ENCODE measurements around the gene ZNF581. TPM values are rescaled to one million over a fixed set of nuclear protein-coding genes. Genes with fewer than 3 reads are reported as not detected.

ZNF581 gene
- total RNA-seq, 1 experiment from 2014 or later, result 65.1 TPM

- Histone ChIP-seq H3K79me1 (ENCODE audit: insufficient read depth, low read depth, low read length, poor library complexity, severe bottlenecking) (no peaks in the 10 kb centered on the region), H4K20me1 (ENCODE audit: control insufficient read depth, insufficient read depth, insufficient read length) (no peaks in the 10 kb centered on the region), H3K23ac (ENCODE audit: insufficient read length, low read depth, low read length) (no peak overlapping the region), H4K5ac (ENCODE audit: insufficient read length, low read depth, low read length) (no peak overlapping the region), H3K27me3 (ENCODE audit: insufficient read depth, low read length) (no peaks in the 10 kb centered on the region), H3K9ac (ENCODE audit: extremely low read depth, insufficient read length, low read length) (no peak overlapping the region), H2BK12ac (ENCODE audit: insufficient read length, low read depth, low read length) (no peak overlapping the region), H2BK5ac (ENCODE audit: insufficient read length, low read length) (no peak overlapping the region), H3K27ac (ENCODE audit: insufficient read length, low read depth, low read length) (no peak overlapping the region), H3T11ph (ENCODE audit: low read length) (no peak overlapping the region), H3K56ac (ENCODE audit: insufficient read length, low read depth, low read length) (no peak overlapping the region), H4K8ac (replicated peaks; ENCODE audit: insufficient read length, low read depth, low read length) (no peak overlapping the region), H2AK5ac (ENCODE audit: insufficient read length, low read length) (no peak overlapping the region), H3K14ac (ENCODE audit: insufficient read depth, low read length) (no peak overlapping the region), H3K18ac (ENCODE audit: insufficient read length, low read depth, low read length) (no peak overlapping the region), H4K91ac (ENCODE audit: insufficient read length, low read depth, low read length) (no peak overlapping the region), H2BK15ac (ENCODE audit: low read depth, low read length) (no peak overlapping the region), H3K4ac (ENCODE audit: low read depth, low read length) (no peak overlapping the region), H3K23me2 (ENCODE audit: insufficient read length, low read depth, low read length, poor library complexity, severe bottlenecking) (no peaks in the 10 kb centered on the region), H3K79me2 (ENCODE audit: insufficient read depth, low read length) (no peaks in the 10 kb centered on the region), H2AFZ (ENCODE audit: low read length) (no peak overlapping the region), H2BK120ac (ENCODE audit: low read depth, low read length, poor library complexity, severe bottlenecking) (no peak overlapping the region), H3K4me2 (ENCODE audit: insufficient read depth, insufficient read length, low read length) (no peak overlapping the region), H3K9me3 (ENCODE audit: control insufficient read depth, low read depth, low read length) (no peaks in the 10 kb centered on the region), H2BK20ac (ENCODE audit: low read depth, low read length, poor library complexity, severe bottlenecking) (no peak overlapping the region), H3K4me1 (ENCODE audit: insufficient read depth, low read length) (no peaks in the 10 kb centered on the region)
- Mint-ChIP-seq H3K27ac (no peak overlapping the region), H3K4me1 (no peaks in the 10 kb centered on the region), H3K9me3 (no peaks in the 10 kb centered on the region), H3K27me3 (ENCODE audit: low read depth) (no peaks in the 10 kb centered on the region), H3K4me3 (no peak overlapping the region), H3K36me3 (ENCODE audit: insufficient read depth in 1 of 3, low read depth in 3 of 3) (peaks cover 24 to 68% (median 65%) of the 10 kb centered on the region in 3 experiments)
- no CpG with 5 or more reads among the region's 37 CpGs for WGBS (ENCODE audit: extremely low coverage, insufficient read length, low lambda C conversion rate)
- no peak for TF ChIP-seq CTCF (conservative IDR thresholded peaks at IDR 0.05)
- no peak for DNase-seq
These were observed 51.4 kb downstream of the ZNF581 start for GRCh38 chr19:55694656-55695491.

Other genes with a start within 250 kb of the ZNF581 start
- 391 and 393 TPM in 2 replicates for gene UBE2S, start 235.9 kb upstream of the ZNF581 start, total RNA-seq (2021)
- 0.31 TPM in 2 replicates for gene SHISA7, start 200.3 kb upstream of the ZNF581 start, total RNA-seq (2021)
- 68.2 and 72.2 TPM in 2 replicates for gene ISOC2, start 182.0 kb upstream of the ZNF581 start, total RNA-seq (2021)
- gene C19orf85, start 178.9 kb upstream of the ZNF581 start, total RNA-seq (2021), result 1.2 and 2.1 TPM in 2 replicates
- gene ZNF628, start 167.0 kb upstream of the ZNF581 start, total RNA-seq (2021), result 16.5 and 16.6 TPM in 2 replicates
- gene NAT14, start 158.5 kb upstream of the ZNF581 start, total RNA-seq (2021), result 48.7 and 51.2 TPM in 2 replicates
- 2.5 and 3.2 TPM in 2 replicates for gene SSC5D, start 155.2 kb upstream of the ZNF581 start, total RNA-seq (2021)
- gene SBK2, start 106.5 kb upstream of the ZNF581 start, total RNA-seq (2021), result 2.5 and 2.8 TPM in 2 replicates
- gene SBK3, start 98.1 kb upstream of the ZNF581 start, total RNA-seq (2021), result 0.48 and 0.70 TPM in 2 replicates
- 19.9 and 21.5 TPM in 2 replicates for gene ZNF579, start 62.8 kb upstream of the ZNF581 start, total RNA-seq (2021)
- gene FIZ1, start 44.1 kb upstream of the ZNF581 start, total RNA-seq (2021), result 21.5 and 25.2 TPM in 2 replicates
- gene ZNF524, start 43.4 kb upstream of the ZNF581 start, total RNA-seq (2021), result 2.9 and 3.0 TPM in 2 replicates
- gene ZNF865, start 38.0 kb upstream of the ZNF581 start, total RNA-seq (2021), result 13.8 and 14.3 TPM in 2 replicates
- gene ZNF784, start 19.1 kb upstream of the ZNF581 start, total RNA-seq (2021), result 9.9 and 10.7 TPM in 2 replicates
- 22.4 and 22.8 TPM in 2 replicates for gene ZNF580, start 2.6 kb upstream of the ZNF581 start, total RNA-seq (2021)
- 19.9 and 20.0 TPM in 2 replicates for gene CCDC106, start 4.6 kb downstream of the ZNF581 start, total RNA-seq (2021)
- gene U2AF2, start 11.4 kb downstream of the ZNF581 start, total RNA-seq (2021), result 321 and 342 TPM in 2 replicates
- 158 and 159 TPM in 2 replicates for gene EPN1, start 31.6 kb downstream of the ZNF581 start, total RNA-seq (2021)
- gene NLRP9, start 94.8 kb downstream of the ZNF581 start, total RNA-seq (2021), result not detected in 2 replicates
- gene RFPL4A, start 115.4 kb downstream of the ZNF581 start, total RNA-seq (2021), result not detected in 2 replicates
- not detected in 2 replicates for gene RFPL4AL1, start 125.5 kb downstream of the ZNF581 start, total RNA-seq (2021)
- not detected in 2 replicates for gene NLRP11, start 188.3 kb downstream of the ZNF581 start, total RNA-seq (2021)
- not detected in 2 replicates for gene NLRP4, start 192.9 kb downstream of the ZNF581 start, total RNA-seq (2021)

Data from H9 (cell line).